HEK293 (cell line): ENCODE data around the gene PCDHGB5.

Source experiments
- CTCF ChIP-seq: fragments of 450-650 bp; formaldehyde crosslinking; IDR thresholded peaks from 2 replicates; pipeline ENCODE4 v1.5.1; 2016; ENCODE audit warnings: missing biosample characterization, missing genetic modification characterization
- SETDB1 ChIP-seq: IDR thresholded peaks from one replicate; pipeline ENCODE4 v1.6.1; 2017; ENCODE audit warnings: mild to moderate bottlenecking, low read length, moderate library complexity, mixed read lengths; ENCODE audit not compliant: insufficient read length
- ZNF121 ChIP-seq: fragments of 450-650 bp; formaldehyde crosslinking; IDR thresholded peaks from 2 replicates; pipeline ENCODE4 v1.5.1; 2016; ENCODE audit warnings: missing biosample characterization, missing genetic modification characterization
- ZNF146 ChIP-seq: fragments of 450-650 bp; formaldehyde crosslinking; IDR thresholded peaks from 2 replicates; pipeline ENCODE4 v1.5.1; 2016; ENCODE audit warnings: missing biosample characterization, missing genetic modification characterization
- ZNF248 ChIP-seq: fragments of 450-650 bp; formaldehyde crosslinking; IDR thresholded peaks from 2 replicates; pipeline ENCODE4 v1.5.1; 2017; ENCODE audit warnings: missing biosample characterization, missing genetic modification characterization
- ZNF311 ChIP-seq: fragments of 450-650 bp; formaldehyde crosslinking; IDR thresholded peaks from 2 replicates; pipeline ENCODE4 v1.5.1; 2017; ENCODE audit warnings: missing biosample characterization, missing genetic modification characterization, borderline replicate concordance
- ZNF354C ChIP-seq: fragments of 450-650 bp; formaldehyde crosslinking; IDR thresholded peaks from 2 replicates; pipeline ENCODE4 v1.5.1; 2016; ENCODE audit warnings: missing biosample characterization, missing genetic modification characterization, low read depth, borderline replicate concordance
- ZNF658 ChIP-seq: fragments of 450-650 bp; formaldehyde crosslinking; IDR thresholded peaks from 2 replicates; pipeline ENCODE4; 2016; ENCODE audit warnings: missing biosample characterization, missing genetic modification characterization
- TF ChIP-seq, protein P1 (sequence below): fragments of 450-650 bp; formaldehyde crosslinking; IDR thresholded peaks from 2 replicates; pipeline ENCODE4 v1.5.1; 2016; ENCODE audit warnings: missing biosample characterization, missing genetic modification characterization

GRCh38 chr5:141359790-141360426, 37.8 kb upstream of the PCDHGB5 start, which contains the start of gene PCDHGB2:
- no peak for TF ChIP-seq ZNF311 (tag by site-specific recombination)
- no peak for TF ChIP-seq ZNF354C
- no peak for TF ChIP-seq SETDB1
- TF ChIP-seq CTCF (tag by site-specific recombination), result no peak
- no peak for TF ChIP-seq ZNF658 (tag by site-specific recombination)
- TF ChIP-seq, protein P1, sequence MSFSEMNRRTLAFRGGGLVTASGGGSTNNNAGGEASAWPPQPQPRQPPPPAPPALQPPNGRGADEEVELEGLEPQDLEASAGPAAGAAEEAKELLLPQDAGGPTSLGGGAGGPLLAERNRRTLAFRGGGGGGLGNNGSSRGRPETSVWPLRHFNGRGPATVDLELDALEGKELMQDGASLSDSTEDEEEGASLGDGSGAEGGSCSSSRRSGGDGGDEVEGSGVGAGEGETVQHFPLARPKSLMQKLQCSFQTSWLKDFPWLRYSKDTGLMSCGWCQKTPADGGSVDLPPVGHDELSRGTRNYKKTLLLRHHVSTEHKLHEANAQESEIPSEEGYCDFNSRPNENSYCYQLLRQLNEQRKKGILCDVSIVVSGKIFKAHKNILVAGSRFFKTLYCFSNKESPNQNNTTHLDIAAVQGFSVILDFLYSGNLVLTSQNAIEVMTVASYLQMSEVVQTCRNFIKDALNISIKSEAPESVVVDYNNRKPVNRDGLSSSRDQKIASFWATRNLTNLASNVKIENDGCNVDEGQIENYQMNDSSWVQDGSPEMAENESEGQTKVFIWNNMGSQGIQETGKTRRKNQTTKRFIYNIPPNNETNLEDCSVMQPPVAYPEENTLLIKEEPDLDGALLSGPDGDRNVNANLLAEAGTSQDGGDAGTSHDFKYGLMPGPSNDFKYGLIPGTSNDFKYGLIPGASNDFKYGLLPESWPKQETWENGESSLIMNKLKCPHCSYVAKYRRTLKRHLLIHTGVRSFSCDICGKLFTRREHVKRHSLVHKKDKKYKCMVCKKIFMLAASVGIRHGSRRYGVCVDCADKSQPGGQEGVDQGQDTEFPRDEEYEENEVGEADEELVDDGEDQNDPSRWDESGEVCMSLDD, result no peak
- no peak for TF ChIP-seq ZNF248 (tag by site-specific recombination)
- no peak for TF ChIP-seq ZNF121 (tag by site-specific recombination)
- TF ChIP-seq ZNF146 (tag by site-specific recombination), result no peak
